H9 (cell line): Measurements from ENCODE around the gene ZBBX. TPM values are rescaled to one million over a fixed set of nuclear protein-coding genes. Genes with fewer than 3 reads are reported as not detected.

Experiments
- DNase-seq: peaks from one replicate; pipeline ENCODE4 v3.0.0-alpha.2; 2017
- H2AFZ ChIP-seq: one replicate; pipeline ENCODE4 v1.6.1; 2013; ENCODE audit warnings: mild to moderate bottlenecking, low read length, control low read depth, moderate library complexity
- H2AK5ac ChIP-seq: 2 replicates; pipeline ENCODE4 v1.6.1; 2013; ENCODE audit warnings: low read length, control low read depth, mixed read lengths; ENCODE audit not compliant: insufficient read length
- H2BK120ac ChIP-seq: one replicate; pipeline ENCODE4 v1.6.1; 2013; ENCODE audit warnings: low read depth, mild to moderate bottlenecking, low read length, control low read depth, inconsistent platforms; ENCODE audit not compliant: poor library complexity, severe bottlenecking
- H2BK12ac ChIP-seq: 2 replicates; pipeline ENCODE4 v1.6.1; 2013; ENCODE audit warnings: low read length, control low read depth, mixed read lengths, low read depth; ENCODE audit not compliant: insufficient read length
- H2BK15ac ChIP-seq: 2 replicates; pipeline ENCODE4 v1.6.1; 2013; ENCODE audit warnings: low read depth, low read length, control low read depth
- H2BK20ac ChIP-seq: one replicate; pipeline ENCODE4 v1.6.1; 2013; ENCODE audit warnings: low read depth, mild to moderate bottlenecking, low read length, control low read depth, inconsistent platforms; ENCODE audit not compliant: poor library complexity, severe bottlenecking
- H2BK5ac ChIP-seq: 2 replicates; pipeline ENCODE4 v1.6.1; 2013; ENCODE audit warnings: low read length, control low read depth, mixed read lengths; ENCODE audit not compliant: insufficient read length
- H3K14ac ChIP-seq: 2 replicates; pipeline ENCODE4 v1.6.1; 2013; ENCODE audit warnings: low read length, control low read depth; ENCODE audit not compliant: insufficient read depth
- H3K18ac ChIP-seq: 2 replicates; pipeline ENCODE4 v1.6.1; 2013; ENCODE audit warnings: low read depth, mild to moderate bottlenecking, mixed read lengths, low read length, control low read depth; ENCODE audit not compliant: insufficient read length
- H3K23ac ChIP-seq: 2 replicates; pipeline ENCODE4 v1.6.1; 2013; ENCODE audit warnings: low read length, control low read depth, mixed read lengths, low read depth; ENCODE audit not compliant: insufficient read length
- H3K23me2 ChIP-seq: 2 replicates; pipeline ENCODE4 v1.6.1; 2013; ENCODE audit warnings: low read depth, mild to moderate bottlenecking, mixed read lengths, low read length, control low read depth; ENCODE audit not compliant: insufficient read length, poor library complexity, severe bottlenecking
- H3K27ac ChIP-seq: 2 replicates; pipeline ENCODE4 v1.5.1; 2013; ENCODE audit warnings: low read length, control low read depth, mixed read lengths, low read depth; ENCODE audit not compliant: insufficient read length
- H3K27me3 ChIP-seq: 2 replicates; pipeline ENCODE4 v1.6.1; 2013; ENCODE audit warnings: low read length, control low read depth, inconsistent platforms; ENCODE audit not compliant: insufficient read depth
- H3K4ac ChIP-seq: 2 replicates; pipeline ENCODE4 v1.6.1; 2013; ENCODE audit warnings: low read depth, mild to moderate bottlenecking, control low read depth, inconsistent platforms, low read length, moderate library complexity
- H3K4me1 ChIP-seq: 2 replicates; pipeline ENCODE4 v1.6.1; 2013; ENCODE audit warnings: low read length, control low read depth, inconsistent platforms; ENCODE audit not compliant: insufficient read depth
- H3K4me2 ChIP-seq: 2 replicates; pipeline ENCODE4 v1.6.1; 2013; ENCODE audit warnings: low read length, control low read depth, mixed read lengths; ENCODE audit not compliant: insufficient read length, insufficient read depth
- H3K56ac ChIP-seq: 2 replicates; pipeline ENCODE4 v1.6.1; 2013; ENCODE audit warnings: low read depth, mild to moderate bottlenecking, mixed read lengths, low read length, control low read depth; ENCODE audit not compliant: insufficient read length
- H3K79me1 ChIP-seq: 2 replicates; pipeline ENCODE4 v1.6.1; 2013; ENCODE audit warnings: low read depth, mild to moderate bottlenecking, moderate library complexity, low read length, control low read depth, inconsistent platforms; ENCODE audit not compliant: insufficient read depth, poor library complexity, severe bottlenecking
- H3K79me2 ChIP-seq: 2 replicates; pipeline ENCODE4 v1.6.1; 2013; ENCODE audit warnings: low read length, control low read depth, inconsistent platforms; ENCODE audit not compliant: insufficient read depth
- H3K9ac ChIP-seq: 2 replicates; pipeline ENCODE4 v1.6.1; 2013; ENCODE audit warnings: low read length, control low read depth, mixed read lengths; ENCODE audit not compliant: insufficient read length; ENCODE audit errors: extremely low read depth
- H3K9me3 ChIP-seq: one replicate; pipeline ENCODE4 v1.6.1; 2013; ENCODE audit warnings: low read depth, low read length, inconsistent platforms; ENCODE audit not compliant: control insufficient read depth
- H3T11ph ChIP-seq: one replicate; pipeline ENCODE4 v1.6.1; 2013; ENCODE audit warnings: mild to moderate bottlenecking, low read length, control low read depth, inconsistent platforms
- H4K20me1 ChIP-seq: one replicate; pipeline ENCODE4 v1.6.1; 2013; ENCODE audit not compliant: control insufficient read depth, insufficient read length, insufficient read depth
- H4K5ac ChIP-seq: 2 replicates; pipeline ENCODE4 v1.6.1; 2013; ENCODE audit warnings: low read depth, mild to moderate bottlenecking, mixed read lengths, low read length, control low read depth; ENCODE audit not compliant: insufficient read length
- H4K8ac ChIP-seq: replicated peaks from 2 replicates; pipeline ENCODE4 v1.6.1; 2013; ENCODE audit warnings: low read length, control low read depth, mixed read lengths, low read depth; ENCODE audit not compliant: insufficient read length
- H4K91ac ChIP-seq: 2 replicates; pipeline ENCODE4 v1.6.1; 2013; ENCODE audit warnings: low read depth, mild to moderate bottlenecking, moderate library complexity, mixed read lengths, low read length, control low read depth; ENCODE audit not compliant: insufficient read length
- H3K27ac Mint-ChIP-seq, 3 experiments: 2 replicates in 2 of 3; 3 replicates in 1 of 3; pipeline ENCODE4 v1.8.0; 2020 to 2021; ENCODE audit warnings: mixed read lengths in 3 of 3, mild to moderate bottlenecking in 1 of 3, moderate library complexity in 1 of 3
- H3K27me3 Mint-ChIP-seq: 2 replicates; pipeline ENCODE4 v1.8.0; 2021; ENCODE audit warnings: low read depth, mild to moderate bottlenecking, moderate library complexity, mixed read lengths
- H3K36me3 Mint-ChIP-seq, 3 experiments: 2 replicates in 2 of 3; 3 replicates in 1 of 3; pipeline ENCODE4 v1.8.0; 2020 to 2021; ENCODE audit warnings: low read depth in 3 of 3, mixed read lengths in 3 of 3; ENCODE audit not compliant: insufficient read depth in 1 of 3
- H3K4me1 Mint-ChIP-seq, 2 experiments: 2 replicates each; pipeline ENCODE4 v1.8.0; 2020; ENCODE audit warnings: mixed read lengths in 2 of 2
- H3K4me3 Mint-ChIP-seq, 2 experiments: 2 replicates in 1 of 2; 3 replicates in 1 of 2; pipeline ENCODE4 v1.8.0; 2020 to 2021; ENCODE audit warnings: mild to moderate bottlenecking in 2 of 2, mixed read lengths in 2 of 2, moderate library complexity in 1 of 2
- H3K9me3 Mint-ChIP-seq, 2 experiments: 2 replicates in 1 of 2; 3 replicates in 1 of 2; pipeline ENCODE4 v1.8.0; 2020; ENCODE audit warnings: mild to moderate bottlenecking in 2 of 2, mixed read lengths in 2 of 2, moderate library complexity in 1 of 2
- CTCF ChIP-seq: fragments of 200-600 bp; sonication (generic); conservative IDR thresholded peaks from 3 replicates; pipeline ENCODE4 v1.8.0; 2021; ENCODE audit warnings: antibody characterized with exemption, mild to moderate bottlenecking
- WGBS: extraction: QIAGEN DNeasy Blood & Tissue Kit; methylation state at CpG from one replicate; pipeline ENCODE4 v1.1.7; 2013; ENCODE audit warnings: missing lambda C conversion rate, low lambda C conversion rate, mixed read lengths; ENCODE audit not compliant: insufficient read length; ENCODE audit errors: extremely low coverage; 5-methylcytosine and 5-hydroxymethylcytosine counted together
- total RNA-seq: library from RNA; stranded (reverse); gene quantifications from 2 replicates; pipeline ENCODE4 v1.2.1, GENCODE V29; 2021

Gene ZBBX
- total RNA-seq, 1 experiment from 2014 or later, result 2.4 TPM

GRCh38 chr3:167225821-167226220 lies 154.3 kb downstream of the ZBBX start:
- no peak overlapping the region for H3K56ac ChIP-seq
- no peak overlapping the region for H3K23ac ChIP-seq
- Mint-ChIP-seq H3K36me3 (no peaks in the 10 kb centered on the region), H3K4me1 (no peaks in the 10 kb centered on the region), H3K27ac (no peak overlapping the region), H3K9me3 (no peaks in the 10 kb centered on the region), H3K27me3 (no peaks in the 10 kb centered on the region), H3K4me3 (no peak overlapping the region)
- H3K23me2 ChIP-seq, result no peaks in the 10 kb centered on the region
- H3K27ac ChIP-seq, result no peak overlapping the region
- no peak overlapping the region for H3K18ac ChIP-seq
- H3K27me3 ChIP-seq, result no peaks in the 10 kb centered on the region
- H3K79me1 ChIP-seq, result no peaks in the 10 kb centered on the region
- no peak overlapping the region for H2AFZ ChIP-seq
- no CpG with 5 or more reads among the region's 1 CpG for WGBS
- H3K79me2 ChIP-seq, result no peaks in the 10 kb centered on the region
- no peak overlapping the region for H2BK120ac ChIP-seq
- no peaks in the 10 kb centered on the region for H3K9me3 ChIP-seq
- no peak overlapping the region for H2BK5ac ChIP-seq
- no peak overlapping the region for H4K8ac ChIP-seq
- H3K4ac ChIP-seq, result no peak overlapping the region
- TF ChIP-seq CTCF, result no peak
- H2AK5ac ChIP-seq, result no peak overlapping the region
- no peak overlapping the region for H2BK20ac ChIP-seq
- no peaks in the 10 kb centered on the region for H4K20me1 ChIP-seq
- DNase-seq, result no peak
- H2BK15ac ChIP-seq, result no peak overlapping the region
- H2BK12ac ChIP-seq, result no peak overlapping the region
- no peaks in the 10 kb centered on the region for H3K4me1 ChIP-seq
- H3K9ac ChIP-seq, result no peak overlapping the region
- H3T11ph ChIP-seq, result no peak overlapping the region
- H4K5ac ChIP-seq, result no peak overlapping the region
- no peak overlapping the region for H3K4me2 ChIP-seq
- H4K91ac ChIP-seq, result no peak overlapping the region
- no peak overlapping the region for H3K14ac ChIP-seq
